ENCODE measurements around the gene NCOA1. TPM values are rescaled to one million over a fixed set of nuclear protein-coding genes. Genes with fewer than 3 reads are reported as not detected.

NCOA1 gene
- polyA plus RNA-seq, 3 donors = 7.3 to 30.2 (median 10.2) TPM

DNA sequence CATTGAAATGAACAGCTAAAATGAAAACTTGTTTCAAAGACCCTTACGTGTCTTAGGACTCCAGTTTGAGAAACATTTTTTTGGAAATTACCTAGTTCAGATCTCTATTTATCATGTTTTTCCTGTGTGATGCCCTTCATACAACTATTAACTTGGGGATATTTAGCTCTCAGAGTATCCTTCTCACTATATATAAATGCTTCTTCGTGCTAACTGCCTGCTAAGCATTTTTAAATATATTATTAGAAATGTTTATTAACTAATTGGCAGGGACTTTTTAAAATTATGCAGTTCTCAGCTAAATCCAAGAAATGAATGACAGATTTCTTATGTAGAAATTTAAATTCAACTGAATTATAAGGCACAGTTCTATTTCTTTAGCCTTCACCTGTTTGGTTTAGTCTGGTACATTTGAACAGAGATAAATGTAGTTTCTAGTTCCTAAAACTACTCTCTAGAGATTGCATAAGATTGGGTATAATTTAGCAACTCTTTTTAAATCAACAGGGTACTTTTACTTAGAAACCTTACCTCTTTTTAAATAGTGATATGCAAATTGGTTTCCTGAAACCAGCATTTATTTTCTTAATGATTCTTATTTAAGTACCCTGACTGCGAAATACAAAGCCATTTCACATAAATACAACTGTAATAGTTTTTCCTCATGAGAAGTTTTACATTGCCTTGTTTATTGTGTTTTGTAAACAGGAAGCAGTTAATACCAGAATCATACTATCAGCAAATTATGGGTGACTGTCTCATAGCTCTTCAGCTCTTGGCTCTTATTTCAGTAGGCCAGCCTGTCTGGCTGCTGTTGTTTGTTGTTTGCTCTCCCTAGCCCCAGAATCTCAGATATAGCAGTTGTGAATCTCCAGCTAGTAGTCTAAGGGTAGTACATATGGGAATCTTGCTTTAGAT is 161.5 kb downstream of the NCOA1 start:
- peaks cover 21% of the 10 kb centered on the region for H3K4me1 Mint-ChIP-seq
- peaks cover 0 to 3% (median 0%) of the 10 kb centered on the region in 7 donors for H3K9me3 Mint-ChIP-seq
- Histone ChIP-seq H2AFZ (ENCODE audit: insufficient read depth, low read depth, low read length, poor library complexity, severe bottlenecking) (no peak overlapping the region), H3K4me2 (replicated peaks; ENCODE audit: extremely low read depth, low read length, poor library complexity, severe bottlenecking) (peak overlapping the region; percentile 17), H3K27ac (ENCODE audit: low read depth in 1 of 2, low read length in 2 of 2) (peak overlapping the region in 1 of 2 donors; percentile 72), H3K9me3 (replicated peaks in 1 of 2; ENCODE audit: control insufficient read depth in 1 of 2, insufficient read depth in 1 of 2, low read length in 2 of 2) (no peaks in the 10 kb centered on the region), H3K4me1 (ENCODE audit: control insufficient read depth in 1 of 2, insufficient read depth in 2 of 2, low read length in 2 of 2) (peaks cover 5 to 16% of the 10 kb centered on the region in 2 donors), H3K9ac (ENCODE audit: insufficient read depth, low read length, poor library complexity, severe bottlenecking) (peak overlapping the region; percentile 19), H3K4me3 (replicated peaks in 1 of 3; ENCODE audit: low read depth in 2 of 3, low read length in 3 of 3) (peak overlapping the region in 1 of 3 experiments; percentile 11), H3K79me2 (ENCODE audit: insufficient read depth, low read length) (no peaks in the 10 kb centered on the region), H3K36me3 (replicated peaks in 1 of 2; ENCODE audit: control insufficient read depth in 1 of 2, insufficient read depth in 2 of 2, low read length in 2 of 2) (peaks cover 0 to 3% of the 10 kb centered on the region in 2 donors), H3K27me3 (ENCODE audit: control insufficient read depth in 2 of 2, insufficient read depth in 2 of 2, low read length in 2 of 2) (no peaks in the 10 kb centered on the region), H4K20me1 (ENCODE audit: insufficient read depth, low read length) (peaks cover 40% of the 10 kb centered on the region)
- intact Hi-C loops (cut with micrococcal nuclease) = no loop called here
- no peak overlapping the region for H3K4me3 Mint-ChIP-seq
- WGBS (ENCODE audit: insufficient coverage) = no CpG with 5 or more reads among the region's 3 CpGs
- no peaks in the 10 kb centered on the region for H3K27me3 Mint-ChIP-seq (ENCODE audit: low read depth in 3 of 3)
- peak overlapping the region in 6 of 7 donors; percentile 55 to 89 (median 77) for H3K27ac Mint-ChIP-seq
- TF ChIP-seq, protein P1, sequence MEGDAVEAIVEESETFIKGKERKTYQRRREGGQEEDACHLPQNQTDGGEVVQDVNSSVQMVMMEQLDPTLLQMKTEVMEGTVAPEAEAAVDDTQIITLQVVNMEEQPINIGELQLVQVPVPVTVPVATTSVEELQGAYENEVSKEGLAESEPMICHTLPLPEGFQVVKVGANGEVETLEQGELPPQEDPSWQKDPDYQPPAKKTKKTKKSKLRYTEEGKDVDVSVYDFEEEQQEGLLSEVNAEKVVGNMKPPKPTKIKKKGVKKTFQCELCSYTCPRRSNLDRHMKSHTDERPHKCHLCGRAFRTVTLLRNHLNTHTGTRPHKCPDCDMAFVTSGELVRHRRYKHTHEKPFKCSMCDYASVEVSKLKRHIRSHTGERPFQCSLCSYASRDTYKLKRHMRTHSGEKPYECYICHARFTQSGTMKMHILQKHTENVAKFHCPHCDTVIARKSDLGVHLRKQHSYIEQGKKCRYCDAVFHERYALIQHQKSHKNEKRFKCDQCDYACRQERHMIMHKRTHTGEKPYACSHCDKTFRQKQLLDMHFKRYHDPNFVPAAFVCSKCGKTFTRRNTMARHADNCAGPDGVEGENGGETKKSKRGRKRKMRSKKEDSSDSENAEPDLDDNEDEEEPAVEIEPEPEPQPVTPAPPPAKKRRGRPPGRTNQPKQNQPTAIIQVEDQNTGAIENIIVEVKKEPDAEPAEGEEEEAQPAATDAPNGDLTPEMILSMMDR (IDR thresholded peaks at IDR 0.05) = no peak
- H3K36me3 Mint-ChIP-seq = peaks cover 7 to 8% of the 10 kb centered on the region in 2 donors
- peak; percentile 15 to 51 (median 27) for DNase-seq

DNA sequence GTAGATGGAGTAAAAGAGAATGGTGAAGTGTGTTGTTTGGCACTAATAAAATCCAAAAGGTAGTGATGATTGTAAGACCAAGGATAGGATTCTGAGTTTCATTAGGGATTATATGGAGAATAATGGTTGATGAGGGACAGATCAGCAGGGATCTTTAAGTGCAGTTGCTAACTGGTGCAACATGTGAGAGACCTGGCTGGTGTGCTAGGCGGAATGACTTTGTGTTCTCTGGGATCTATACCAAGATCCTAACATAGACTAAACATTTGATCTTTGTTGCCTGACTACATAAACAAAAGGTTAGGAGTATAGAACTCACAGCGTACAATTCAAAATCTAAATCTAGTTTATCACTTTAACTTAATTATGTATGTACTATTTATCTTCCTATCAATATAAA is 166.8 kb downstream of the NCOA1 start:
- Histone ChIP-seq H4K20me1 (ENCODE audit: insufficient read depth, low read length) (peaks cover 47% of the 10 kb centered on the region), H3K4me2 (replicated peaks; ENCODE audit: extremely low read depth, low read length, poor library complexity, severe bottlenecking) (no peak overlapping the region), H3K27me3 (ENCODE audit: control insufficient read depth in 2 of 2, insufficient read depth in 2 of 2, low read length in 2 of 2) (no peaks in the 10 kb centered on the region), H3K9me3 (replicated peaks in 1 of 2; ENCODE audit: control insufficient read depth in 1 of 2, insufficient read depth in 1 of 2, low read length in 2 of 2) (no peaks in the 10 kb centered on the region), H3K27ac (ENCODE audit: low read depth in 1 of 2, low read length in 2 of 2) (no peak overlapping the region), H3K36me3 (replicated peaks in 1 of 2; ENCODE audit: control insufficient read depth in 1 of 2, insufficient read depth in 2 of 2, low read length in 2 of 2) (peaks cover 8 to 31% of the 10 kb centered on the region in 2 donors), H2AFZ (ENCODE audit: insufficient read depth, low read depth, low read length, poor library complexity, severe bottlenecking) (no peak overlapping the region), H3K79me2 (ENCODE audit: insufficient read depth, low read length) (no peaks in the 10 kb centered on the region), H3K9ac (ENCODE audit: insufficient read depth, low read length, poor library complexity, severe bottlenecking) (no peak overlapping the region), H3K4me1 (ENCODE audit: control insufficient read depth in 1 of 2, insufficient read depth in 2 of 2, low read length in 2 of 2) (peaks cover 3 to 4% of the 10 kb centered on the region in 2 donors), H3K4me3 (replicated peaks in 1 of 3; ENCODE audit: low read depth in 2 of 3, low read length in 3 of 3) (no peak overlapping the region)
- Mint-ChIP-seq H3K9me3 (peaks cover 0 to 3% (median 0%) of the 10 kb centered on the region in 7 donors), H3K27me3 (ENCODE audit: low read depth in 3 of 3) (no peaks in the 10 kb centered on the region), H3K4me3 (no peak overlapping the region), H3K36me3 (peaks cover 14 to 21% of the 10 kb centered on the region in 2 donors), H3K27ac (peak overlapping the region in 1 of 7 donors; percentile 54), H3K4me1 (peaks cover 14% of the 10 kb centered on the region)
- TF ChIP-seq, protein P1 (IDR thresholded peaks at IDR 0.05) = no peak
- no CpG with 5 or more reads among the region's 2 CpGs for WGBS (ENCODE audit: insufficient coverage)
- intact Hi-C loops (cut with micrococcal nuclease) = no loop called here
- DNase-seq = no peak

Data from CD14-positive monocyte (primary cell).